ENCODE results near the gene MED28.
"Not testable (repeated sequence)": the region's sequence is repeated elsewhere in the genome, so short reads cannot be mapped to it uniquely, and the experiment has no call there.

MED28 gene

GRCh38 chr4:17614416-17615299, at the start of gene MED28:
Gene MED28 (plus strand): TSS chr4:17614641. CDS start chr4:17614655, 14 bp downstream.
- peak; percentile 95 to 97 for DNase-seq

GRCh38 chr4:17565846-17566245, 48.6 kb upstream of the MED28 start:
- no peak for DNase-seq

GRCh38 chr4:17567271-17567670, 47.2 kb upstream of the MED28 start:
- DNase-seq: no peak

- DNase-seq: no peak
Measured at GRCh38 chr4:17574206-17574605, 40.2 kb upstream of the MED28 start.

GRCh38 chr4:17575177-17575576, 39.3 kb upstream of the MED28 start:
- DNase-seq: not testable (repeated sequence)

- DNase-seq: peak; percentile 98 to 99
Measured at GRCh38 chr4:17576932-17577664, 37.3 kb upstream of the MED28 start, which contains the start of gene LAP3. Gene LAP3 (plus strand): TSS chr4:17577198. CDS start chr4:17577466, 268 bp downstream.

- DNase-seq: peak; percentile 35 to 46
Measured at GRCh38 chr4:17577665-17578481, 36.6 kb upstream of the MED28 start.

- no peak for DNase-seq
Measured at GRCh38 chr4:17578482-17578891, 36.0 kb upstream of the MED28 start.

GRCh38 chr4:17580969-17581368, 33.5 kb upstream of the MED28 start:
- DNase-seq: no peak

- DNase-seq: no peak
Measured at GRCh38 chr4:17583276-17583675, 31.2 kb upstream of the MED28 start.

GRCh38 chr4:17583941-17584340, 30.5 kb upstream of the MED28 start:
- DNase-seq: no peak

- no peak for DNase-seq
Measured at GRCh38 chr4:17584521-17585213, 29.8 kb upstream of the MED28 start.

- no peak for DNase-seq
Measured at GRCh38 chr4:17587094-17587822, 27.2 kb upstream of the MED28 start.

- no peak for DNase-seq
Measured at GRCh38 chr4:17589355-17589754, 25.1 kb upstream of the MED28 start.

- DNase-seq: no peak
Measured at GRCh38 chr4:17595471-17596005, 18.9 kb upstream of the MED28 start.

GRCh38 chr4:17597517-17597916, 16.9 kb upstream of the MED28 start:
- DNase-seq: no peak

GRCh38 chr4:17599826-17600225, 14.6 kb upstream of the MED28 start:
- no peak for DNase-seq

- no peak for DNase-seq
Measured at GRCh38 chr4:17605236-17605635, 9.2 kb upstream of the MED28 start.

- peak in 1 of 2 donors; percentile 11 for DNase-seq
Measured at GRCh38 chr4:17613761-17614415, 553 bp upstream of the MED28 start.

GRCh38 chr4:17616283-17616682, 1.8 kb downstream of the MED28 start:
- DNase-seq: no peak

GRCh38 chr4:17618926-17619325, 4.5 kb downstream of the MED28 start:
- no peak for DNase-seq

All from activated CD4-positive, alpha-beta T cell treated with anti-CD3 and anti-CD28 coated beads for 4 hours (primary cell).